HepG2 (cell line): ENCODE data around the gene HPCAL1. TPM values are rescaled to one million over a fixed set of nuclear protein-coding genes. Genes with fewer than 3 reads are reported as not detected.

ENCODE experiments used
- ARID2 ChIP-seq: sonication (generic); formaldehyde crosslinking; IDR thresholded peaks from 2 replicates; pipeline ENCODE4 v1.8.1; 2022; ENCODE audit warnings: mild to moderate bottlenecking, missing genetic modification reagents, borderline replicate concordance
- ATF7-NPFF ChIP-seq: sonication (generic); formaldehyde crosslinking; IDR thresholded peaks from 2 replicates; pipeline ENCODE4 v1.8.1; 2023; ENCODE audit warnings: mild to moderate bottlenecking, low read depth, missing genetic modification reagents, moderate library complexity
- ESRRA ChIP-seq: sonication (generic); formaldehyde crosslinking; IDR thresholded peaks from 2 replicates; pipeline ENCODE4 v1.5.1; 2020; ENCODE audit warnings: mild to moderate bottlenecking, low read depth, missing genetic modification reagents
- GPN1 ChIP-seq: sonication (generic); formaldehyde crosslinking; IDR thresholded peaks from 2 replicates; pipeline ENCODE4 v1.5.1; 2020; ENCODE audit warnings: missing genetic modification reagents, borderline replicate concordance
- HMG20B ChIP-seq: conservative IDR thresholded peaks from 2 replicates; pipeline ENCODE4 v1.6.1; 2016; ENCODE audit warnings: missing genetic modification reagents, missing compliant biosample characterization
- IKZF4 ChIP-seq: sonication (generic); formaldehyde crosslinking; IDR thresholded peaks from 2 replicates; pipeline ENCODE4 v1.5.1; 2020; ENCODE audit warnings: borderline replicate concordance, mild to moderate bottlenecking, low read depth, missing genetic modification reagents; ENCODE audit errors: not compliant biosample characterization
- KAT7 ChIP-seq: IDR thresholded peaks from 2 replicates; pipeline ENCODE4 v1.6.1; 2018; ENCODE audit warnings: borderline replicate concordance, missing compliant biosample characterization
- KDM1A ChIP-seq: IDR thresholded peaks from 2 replicates; pipeline ENCODE4 v1.6.1; 2016; ENCODE audit warnings: missing compliant biosample characterization
- NFE2L1 ChIP-seq: sonication (generic); formaldehyde crosslinking; IDR thresholded peaks from 2 replicates; pipeline ENCODE4 v1.4.0; 2020; ENCODE audit warnings: missing genetic modification reagents, mild to moderate bottlenecking, borderline replicate concordance
- PHF8 ChIP-seq: sonication (generic); formaldehyde crosslinking; IDR thresholded peaks from 2 replicates; pipeline ENCODE4 v1.5.0; 2020; ENCODE audit warnings: missing genetic modification reagents
- SAP130 ChIP-seq: IDR thresholded peaks from 2 replicates; pipeline ENCODE4 v1.6.1; 2016; ENCODE audit warnings: low read depth
- SATB2 ChIP-seq: sonication (generic); formaldehyde crosslinking; IDR thresholded peaks from 2 replicates; pipeline ENCODE4 v1.5.0; 2020; ENCODE audit warnings: missing genetic modification reagents
- SNAPC5 ChIP-seq: sonication (generic); formaldehyde crosslinking; IDR thresholded peaks from 2 replicates; pipeline ENCODE4 v1.8.1; 2023; ENCODE audit warnings: mild to moderate bottlenecking, missing genetic modification reagents, borderline replicate concordance
- SSRP1 ChIP-seq: IDR thresholded peaks from 2 replicates; pipeline ENCODE4 v1.6.1; 2016; ENCODE audit warnings: control low read depth
- YEATS2 ChIP-seq: sonication (generic); formaldehyde crosslinking; IDR thresholded peaks from 2 replicates; pipeline ENCODE4 v1.4.0; 2020; ENCODE audit warnings: missing genetic modification reagents, borderline replicate concordance
- ZBTB7B ChIP-seq: sonication (generic); formaldehyde crosslinking; IDR thresholded peaks from 2 replicates; pipeline ENCODE4 v1.4.0; 2020; ENCODE audit warnings: missing genetic modification reagents
- ZNF12 ChIP-seq: sonication (generic); formaldehyde crosslinking; IDR thresholded peaks from 2 replicates; pipeline ENCODE4 v1.5.0; 2020; ENCODE audit warnings: missing genetic modification reagents
- ZNF207 ChIP-seq: fragments of 450-650 bp; IDR thresholded peaks from 2 replicates; pipeline ENCODE4 v1.6.1; 2016; ENCODE audit warnings: antibody characterized with exemption, borderline replicate concordance
- ZNF264 ChIP-seq: sonication (generic); formaldehyde crosslinking; IDR thresholded peaks from 2 replicates; pipeline ENCODE4 v1.4.0; 2020; ENCODE audit warnings: missing genetic modification reagents
- ZNF337 ChIP-seq: sonication (generic); formaldehyde crosslinking; IDR thresholded peaks from 2 replicates; pipeline ENCODE4 v1.5.1; 2020; ENCODE audit warnings: missing genetic modification reagents, low read depth, mild to moderate bottlenecking, borderline replicate concordance
- ZNF431 ChIP-seq: sonication (generic); formaldehyde crosslinking; IDR thresholded peaks from 2 replicates; pipeline ENCODE4 v1.9.0; 2022; ENCODE audit warnings: missing genetic modification reagents, low read depth, mild to moderate bottlenecking, borderline replicate concordance
- ZNF503 ChIP-seq: sonication (generic); formaldehyde crosslinking; IDR thresholded peaks from 2 replicates; pipeline ENCODE4 v1.4.0; 2020; ENCODE audit warnings: missing genetic modification reagents
- polyA plus RNA-seq, 8 experiments: library from polyadenylated mRNA; depleted of rRNA in 3 of 8; stranded (reverse) in 7 of 8; unstranded in 1 of 8; fragments of >200 nt; fragmentation: Illumina TruSeq in 4 of 8; extraction: Trizol in 4 of 8; gene quantifications; 2 replicates each; pipeline versions ENCODE4 v1.2.1 to v1.2.3, GENCODE V29; 2011 to 2016; ENCODE audit warnings: low read depth in 4 of 8, missing spikeins in 1 of 8, mixed read lengths in 1 of 8; ENCODE audit not compliant: insufficient read depth in 1 of 8
- total RNA-seq, 5 experiments: library from RNA; depleted of rRNA; stranded (reverse); fragments of >200 nt; fragmentation: Illumina TruSeq; extraction: Trizol; gene quantifications; 2 replicates each; pipeline ENCODE4 v1.2.3, GENCODE V29; 2016; ENCODE audit warnings: low read depth in 1 of 5
- TF ChIP-seq, protein P1 (sequence below): sonication (generic); formaldehyde crosslinking; IDR thresholded peaks from 2 replicates; pipeline ENCODE4 v1.4.0; 2020; ENCODE audit warnings: mild to moderate bottlenecking, missing genetic modification reagents, borderline replicate concordance

HPCAL1 gene
- total and polyA plus RNA-seq, 2 of the 13 experiments (the other 11 are each of a cell fraction or from before 2014, with no cell fraction given), result 29.5 to 29.9 TPM

DNA sequence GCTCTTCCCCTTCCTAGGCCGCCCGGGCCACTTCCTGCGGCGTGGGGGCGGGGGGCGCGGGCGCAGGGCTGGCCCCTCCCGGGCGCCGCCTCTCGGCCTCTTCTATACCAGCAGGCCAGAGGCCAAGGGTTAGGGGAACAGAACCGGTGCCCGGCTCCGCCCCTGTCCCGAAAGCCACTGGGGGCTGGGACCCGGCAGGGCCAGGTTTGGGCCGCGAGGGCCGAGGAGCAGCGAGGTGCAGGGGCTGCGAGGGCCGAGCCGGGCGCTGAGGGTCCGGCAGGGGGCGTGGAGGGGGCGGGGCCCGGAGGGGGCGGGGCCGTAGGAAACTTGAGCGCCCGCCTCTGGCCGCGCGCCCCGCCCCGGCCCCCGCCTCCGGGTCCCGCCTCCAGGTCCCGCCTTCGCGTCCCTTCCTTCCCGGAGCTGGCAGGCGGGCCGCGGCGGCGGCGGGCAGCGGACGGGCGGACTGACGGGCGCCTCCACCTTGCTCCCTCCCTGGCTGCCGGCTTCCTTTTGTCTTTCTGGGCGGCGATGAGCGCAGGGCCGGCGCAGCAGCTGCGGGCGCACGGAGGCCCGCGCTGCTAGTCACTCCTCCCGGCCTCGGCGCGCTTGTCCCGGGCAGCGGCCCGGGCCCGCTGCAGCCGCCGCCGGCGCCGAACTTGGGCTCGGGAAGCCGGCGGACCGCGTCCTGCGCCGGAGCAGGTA is at the start of gene HPCAL1 (continued):
- TF ChIP-seq HMG20B (CRISPR knock-in tag) (no peak), SNAPC5 (CRISPR knock-in tag) (0 out of 2 replicates have a peak, but pooled peaks have one; percentile 68), ATF7-NPFF (CRISPR knock-in tag) (0 out of 2 replicates have a peak, but pooled peaks have one; percentile 5), KDM1A (CRISPR knock-in tag) (no peak), ESRRA (CRISPR knock-in tag) (0 out of 2 replicates have a peak, but pooled peaks have one; percentile 42), YEATS2 (CRISPR knock-in tag) (no peak; the same call in 1 of the 2 replicates), IKZF4 (CRISPR knock-in tag) (peak; percentile 27), ZBTB7B (CRISPR knock-in tag) (peak; percentile 97), ZNF12 (peak; percentile 58; the same call in 1 of the 2 replicates), ZNF337 (CRISPR knock-in tag) (no peak), ZNF207 (no peak), SATB2 (0 out of 2 replicates have a peak, but pooled peaks have one; percentile 58), GPN1 (CRISPR knock-in tag) (no peak), ZNF431 (CRISPR knock-in tag) (peak; percentile 22; the same call in 1 of the 2 replicates), NFE2L1 (CRISPR knock-in tag) (no peak), ZNF264 (CRISPR knock-in tag) (peak; percentile 77; the same call in 1 of the 2 replicates), ARID2 (CRISPR knock-in tag) (no peak), ZNF503 (CRISPR knock-in tag) (peak; percentile 69; the same call in 1 of the 2 replicates), SSRP1 (CRISPR knock-in tag) (no peak), PHF8 (CRISPR knock-in tag) (peak; percentile 56), SAP130 (CRISPR knock-in tag) (peak; percentile 60; the same call in 1 of the 2 replicates), KAT7 (CRISPR knock-in tag) (no peak; the same call in 1 of the 2 replicates)
- TF ChIP-seq, protein P1, sequence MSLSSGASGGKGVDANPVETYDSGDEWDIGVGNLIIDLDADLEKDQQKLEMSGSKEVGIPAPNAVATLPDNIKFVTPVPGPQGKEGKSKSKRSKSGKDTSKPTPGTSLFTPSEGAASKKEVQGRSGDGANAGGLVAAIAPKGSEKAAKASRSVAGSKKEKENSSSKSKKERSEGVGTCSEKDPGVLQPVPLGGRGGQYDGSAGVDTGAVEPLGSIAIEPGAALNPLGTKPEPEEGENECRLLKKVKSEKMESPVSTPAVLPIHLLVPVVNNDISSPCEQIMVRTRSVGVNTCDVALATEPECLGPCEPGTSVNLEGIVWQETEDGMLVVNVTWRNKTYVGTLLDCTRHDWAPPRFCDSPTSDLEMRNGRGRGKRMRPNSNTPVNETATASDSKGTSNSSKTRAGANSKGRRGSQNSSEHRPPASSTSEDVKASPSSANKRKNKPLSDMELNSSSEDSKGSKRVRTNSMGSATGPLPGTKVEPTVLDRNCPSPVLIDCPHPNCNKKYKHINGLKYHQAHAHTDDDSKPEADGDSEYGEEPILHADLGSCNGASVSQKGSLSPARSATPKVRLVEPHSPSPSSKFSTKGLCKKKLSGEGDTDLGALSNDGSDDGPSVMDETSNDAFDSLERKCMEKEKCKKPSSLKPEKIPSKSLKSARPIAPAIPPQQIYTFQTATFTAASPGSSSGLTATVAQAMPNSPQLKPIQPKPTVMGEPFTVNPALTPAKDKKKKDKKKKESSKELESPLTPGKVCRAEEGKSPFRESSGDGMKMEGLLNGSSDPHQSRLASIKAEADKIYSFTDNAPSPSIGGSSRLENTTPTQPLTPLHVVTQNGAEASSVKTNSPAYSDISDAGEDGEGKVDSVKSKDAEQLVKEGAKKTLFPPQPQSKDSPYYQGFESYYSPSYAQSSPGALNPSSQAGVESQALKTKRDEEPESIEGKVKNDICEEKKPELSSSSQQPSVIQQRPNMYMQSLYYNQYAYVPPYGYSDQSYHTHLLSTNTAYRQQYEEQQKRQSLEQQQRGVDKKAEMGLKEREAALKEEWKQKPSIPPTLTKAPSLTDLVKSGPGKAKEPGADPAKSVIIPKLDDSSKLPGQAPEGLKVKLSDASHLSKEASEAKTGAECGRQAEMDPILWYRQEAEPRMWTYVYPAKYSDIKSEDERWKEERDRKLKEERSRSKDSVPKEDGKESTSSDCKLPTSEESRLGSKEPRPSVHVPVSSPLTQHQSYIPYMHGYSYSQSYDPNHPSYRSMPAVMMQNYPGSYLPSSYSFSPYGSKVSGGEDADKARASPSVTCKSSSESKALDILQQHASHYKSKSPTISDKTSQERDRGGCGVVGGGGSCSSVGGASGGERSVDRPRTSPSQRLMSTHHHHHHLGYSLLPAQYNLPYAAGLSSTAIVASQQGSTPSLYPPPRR (CRISPR knock-in tag), result peak; percentile 54
